ENCODE measurements around the gene SNX13.
"Not testable (repeated sequence)": the region's sequence is repeated elsewhere in the genome, so short reads cannot be mapped to it uniquely, and the experiment has no call there.

Gene SNX13

DNA sequence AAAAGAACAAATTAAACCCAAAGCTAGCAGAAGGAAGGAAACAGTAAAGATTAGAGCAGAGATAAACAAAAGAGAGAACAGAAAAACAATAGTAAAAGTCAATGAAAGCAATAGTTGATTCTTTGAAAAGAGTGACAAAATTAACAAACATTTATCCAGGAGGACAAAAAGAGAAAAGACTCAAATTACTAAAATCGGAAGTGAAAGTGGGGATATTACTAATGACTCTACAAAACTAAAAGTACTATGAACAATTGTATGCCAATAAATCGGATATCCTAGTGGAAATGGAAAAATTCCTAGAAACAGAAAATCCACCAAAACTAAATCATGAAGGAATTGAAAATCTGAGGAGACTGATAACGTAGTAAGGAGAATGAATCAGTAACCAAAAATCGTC, 96.3 kb downstream of the SNX13 start:
- DNase-seq = no peak

DNA sequence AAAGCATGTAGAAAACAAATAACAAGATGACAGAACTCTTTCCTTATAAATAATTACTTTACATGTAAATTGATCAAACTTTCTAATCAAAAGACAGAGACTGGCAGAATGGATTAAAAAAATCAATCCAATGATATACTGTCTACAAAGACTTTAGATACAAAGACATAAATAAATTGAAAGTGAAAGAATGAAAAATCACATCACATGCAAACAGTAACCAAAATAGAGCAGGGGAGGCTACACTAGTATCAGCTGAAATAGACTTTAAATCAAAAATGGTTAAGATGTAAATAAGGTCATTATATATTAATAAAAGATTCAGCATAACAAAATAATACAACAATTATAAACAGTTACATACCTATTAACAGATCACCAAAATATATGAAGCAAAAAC, 97.3 kb downstream of the SNX13 start:
- no peak for DNase-seq

DNA sequence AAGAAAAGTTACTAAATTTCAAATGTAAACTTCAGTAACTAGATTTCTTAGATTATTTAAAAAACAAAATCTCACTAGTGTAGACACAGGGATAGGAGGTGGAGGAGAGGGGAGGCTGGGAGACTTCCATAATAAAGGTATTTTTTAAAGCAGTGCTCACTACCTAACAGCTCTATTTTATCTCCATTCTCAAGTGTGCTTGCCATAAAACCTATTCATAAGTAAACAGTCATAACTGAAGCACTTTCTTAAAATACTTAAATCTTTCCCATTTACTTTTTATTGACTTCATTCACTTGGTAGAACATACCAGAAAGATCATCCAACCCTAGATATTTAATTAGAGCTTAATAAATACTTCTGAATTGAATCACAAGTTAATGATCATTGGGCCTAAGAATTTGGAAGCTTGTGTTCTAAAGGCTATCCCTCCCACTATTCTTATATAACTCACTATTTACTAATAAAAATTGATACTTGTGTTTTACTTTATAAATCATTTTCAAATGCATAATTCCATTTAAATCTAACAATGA, 107.4 kb downstream of the SNX13 start:
- DNase-seq = no peak

GRCh38 chr7:17832242-17832641, 108.1 kb downstream of the SNX13 start:
- no peak for DNase-seq

- DNase-seq = no peak
Observed at GRCh38 chr7:17830206-17830605, 110.1 kb downstream of the SNX13 start.

DNA sequence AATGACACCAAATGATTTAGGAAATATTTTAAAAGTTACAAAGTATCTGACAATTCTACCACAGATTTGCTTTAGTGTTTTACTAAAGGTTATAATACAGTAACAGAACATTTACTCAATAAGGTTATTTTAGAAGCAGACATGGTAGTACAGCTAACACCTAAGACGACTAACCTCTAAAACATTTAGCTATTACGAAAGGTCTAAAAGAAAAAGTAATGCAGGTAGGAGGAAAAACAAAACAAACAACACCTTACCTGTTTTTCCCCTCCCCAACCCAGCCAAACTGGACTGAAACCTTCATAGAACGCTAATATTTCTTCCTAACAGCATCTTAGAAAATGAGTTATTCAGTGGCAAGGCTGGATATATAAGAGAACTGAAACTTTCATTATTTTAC, 111.3 kb downstream of the SNX13 start:
- no peak for DNase-seq

DNA sequence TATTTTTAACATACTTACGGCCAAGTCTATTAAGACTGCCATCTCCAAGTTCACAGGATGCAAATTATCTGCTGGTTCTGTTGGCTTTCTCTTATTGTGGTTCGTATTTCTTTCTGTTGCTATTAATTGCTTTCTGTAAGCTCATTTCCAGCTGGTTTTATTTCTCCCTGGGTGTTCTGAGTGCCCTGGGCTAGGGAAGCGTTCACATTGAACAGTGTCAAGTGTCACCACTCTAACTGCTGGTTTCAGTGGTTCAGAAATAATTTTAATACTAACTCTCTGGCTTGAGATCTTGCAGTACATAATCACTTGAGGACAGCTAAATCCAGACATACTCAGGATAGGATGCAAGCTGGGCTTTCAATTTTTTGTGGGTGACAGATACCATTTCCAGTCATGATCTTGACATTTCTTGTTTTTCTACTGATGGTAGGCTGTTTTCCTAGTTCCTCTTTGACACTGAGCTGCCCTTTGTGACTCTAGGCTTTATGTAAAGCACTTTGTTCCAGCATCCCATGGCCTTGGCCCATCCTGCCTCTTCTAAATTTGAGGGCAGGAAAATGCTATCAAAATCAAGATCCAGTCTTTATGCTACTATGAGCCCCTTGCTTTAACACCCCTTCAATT, 117.6 kb downstream of the SNX13 start:
- no peak for DNase-seq

DNA sequence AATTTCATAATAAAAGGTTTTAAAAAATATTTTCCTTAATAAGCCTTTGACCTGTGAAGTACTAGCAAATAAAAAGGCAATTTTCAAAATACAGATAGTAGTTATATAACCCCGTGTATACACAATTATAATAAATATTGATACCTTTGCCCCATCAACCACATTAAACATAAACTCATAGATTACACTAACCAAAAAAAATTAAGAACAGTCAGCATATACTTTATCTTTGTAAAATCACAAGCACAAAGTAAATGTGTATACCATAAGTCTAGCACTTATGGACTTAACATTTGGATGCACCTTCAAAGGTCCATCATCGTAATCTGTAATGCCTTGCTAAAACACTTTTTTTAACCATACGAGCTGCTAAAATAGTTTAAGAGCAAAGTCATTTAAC, 123.4 kb downstream of the SNX13 start:
- no peak for DNase-seq

GRCh38 chr7:17815318-17815717, 125.0 kb downstream of the SNX13 start:
- no peak for DNase-seq

DNA sequence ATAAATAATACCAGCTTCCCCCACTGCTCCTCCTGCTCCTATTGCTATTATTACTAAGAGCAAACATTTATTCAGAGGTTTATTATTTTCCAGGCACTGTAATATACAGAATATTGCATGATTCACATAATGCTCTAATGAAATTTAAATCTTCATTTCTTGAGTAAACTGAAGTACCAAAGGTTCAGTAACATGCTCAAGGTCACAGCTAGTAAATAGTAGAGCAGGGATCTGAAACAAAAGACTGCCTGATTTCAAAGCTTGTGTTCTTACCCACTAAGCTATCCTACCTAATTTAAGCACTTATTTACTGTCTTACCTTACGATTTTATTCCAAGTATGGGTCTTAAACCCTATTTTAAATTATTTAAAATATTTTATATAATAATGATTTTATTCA, 126.2 kb downstream of the SNX13 start:
- no peak for DNase-seq

DNA sequence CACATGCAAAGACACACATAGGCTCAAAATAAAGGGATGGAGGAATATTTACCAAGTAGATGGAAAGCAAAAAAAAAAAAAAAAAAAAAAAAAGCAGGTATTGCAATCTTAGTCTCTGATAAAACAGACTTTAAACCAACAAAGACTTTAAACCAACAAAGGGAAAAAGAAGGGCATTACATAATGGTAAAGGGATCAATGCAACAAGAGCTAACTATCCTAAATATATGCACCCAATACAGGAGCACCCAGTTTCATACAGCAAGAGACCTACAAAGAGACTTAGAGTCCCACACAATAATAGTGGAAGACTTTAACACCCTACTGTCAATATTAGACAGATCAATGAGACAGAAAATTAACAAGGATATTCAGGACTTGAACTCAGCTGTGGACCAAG, 131.1 kb downstream of the SNX13 start:
- not testable (repeated sequence) for DNase-seq

- no peak for DNase-seq
Observed at GRCh38 chr7:17807242-17807641, 133.1 kb downstream of the SNX13 start.

DNA sequence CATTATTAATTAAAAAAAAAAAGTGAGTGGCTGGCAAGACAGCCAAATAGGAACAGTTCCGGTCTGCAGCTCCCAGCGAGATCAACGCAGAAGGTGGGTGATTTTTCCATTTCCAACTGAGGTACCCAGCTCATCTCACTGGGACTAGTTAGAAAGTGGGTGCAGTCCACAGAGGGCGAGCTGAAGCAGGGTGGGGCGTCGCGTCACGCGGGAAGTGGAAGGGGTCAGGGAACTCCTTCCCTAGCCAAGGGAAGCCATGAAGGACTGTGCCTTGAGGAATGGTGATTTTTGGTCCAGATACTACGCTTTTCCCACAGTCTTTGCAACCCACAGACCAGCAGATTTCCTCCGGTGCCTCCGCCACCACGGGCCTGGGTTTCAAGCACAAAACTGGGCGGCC, 133.7 kb downstream of the SNX13 start:
- DNase-seq = no peak

GRCh38 chr7:17802056-17802455, 138.2 kb downstream of the SNX13 start:
- no peak for DNase-seq

DNA sequence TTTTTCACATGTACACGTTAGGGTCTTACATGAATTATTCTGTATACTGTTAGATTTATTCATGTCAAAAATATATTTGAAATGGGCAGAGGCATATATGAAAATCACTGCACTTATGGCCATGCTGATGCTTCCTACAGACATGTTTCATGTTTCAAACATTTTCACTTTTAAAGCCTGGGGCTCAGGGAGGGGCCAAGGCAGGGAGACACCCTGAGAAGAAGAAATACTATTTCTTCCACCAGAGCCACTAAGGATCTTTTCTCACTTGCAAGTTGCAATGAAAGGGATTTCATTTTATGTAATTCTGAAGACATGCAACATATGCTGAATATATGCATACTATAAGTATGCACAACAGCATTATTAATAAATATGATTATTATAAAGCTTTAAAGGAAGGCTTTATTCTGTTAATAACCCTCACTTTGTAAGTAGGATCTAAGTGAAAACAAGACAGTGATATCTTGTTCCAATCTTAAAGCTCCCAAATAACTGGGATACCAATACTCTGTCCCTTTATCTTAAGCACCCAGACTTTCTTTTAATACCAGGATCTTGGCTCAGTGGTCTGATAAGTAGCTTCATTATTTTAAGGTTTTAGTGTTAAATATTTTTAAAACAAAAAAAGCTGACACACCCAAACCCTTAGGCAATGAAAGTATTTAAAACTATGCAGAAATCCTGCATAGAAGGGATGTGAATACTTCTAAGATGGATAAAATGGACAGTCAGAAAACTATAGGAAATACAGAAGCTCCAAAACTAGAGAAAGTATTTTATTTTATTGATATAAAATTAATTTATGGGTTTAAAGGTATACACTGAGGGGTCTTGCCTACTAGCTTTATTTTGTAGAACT, 148.0 kb downstream of the SNX13 start:
- no peak for DNase-seq

DNA sequence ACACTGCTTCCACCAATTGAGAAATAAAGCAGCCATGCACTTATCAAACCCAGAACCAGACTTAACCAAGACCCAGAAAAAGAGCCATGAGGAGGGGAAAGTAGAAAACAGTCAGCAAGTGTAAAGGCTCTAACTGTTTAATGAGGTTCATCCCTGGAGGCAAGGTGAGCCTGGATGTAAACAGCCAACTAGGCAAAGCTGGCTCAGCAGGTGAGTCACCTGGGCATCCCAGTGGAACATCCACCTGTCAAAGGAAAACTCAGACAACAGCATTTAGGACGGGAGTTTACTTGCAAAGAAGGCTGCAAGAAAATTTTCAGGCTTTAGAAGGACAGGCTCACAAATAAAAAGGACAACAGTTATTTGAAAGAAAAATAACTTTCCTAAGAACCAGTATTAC, 153.0 kb downstream of the SNX13 start:
- DNase-seq = no peak

- DNase-seq = no peak
Observed at GRCh38 chr7:17786314-17786852, 153.9 kb downstream of the SNX13 start.

- no peak for DNase-seq
Observed at GRCh38 chr7:17782216-17782549, 158.1 kb downstream of the SNX13 start.

DNA sequence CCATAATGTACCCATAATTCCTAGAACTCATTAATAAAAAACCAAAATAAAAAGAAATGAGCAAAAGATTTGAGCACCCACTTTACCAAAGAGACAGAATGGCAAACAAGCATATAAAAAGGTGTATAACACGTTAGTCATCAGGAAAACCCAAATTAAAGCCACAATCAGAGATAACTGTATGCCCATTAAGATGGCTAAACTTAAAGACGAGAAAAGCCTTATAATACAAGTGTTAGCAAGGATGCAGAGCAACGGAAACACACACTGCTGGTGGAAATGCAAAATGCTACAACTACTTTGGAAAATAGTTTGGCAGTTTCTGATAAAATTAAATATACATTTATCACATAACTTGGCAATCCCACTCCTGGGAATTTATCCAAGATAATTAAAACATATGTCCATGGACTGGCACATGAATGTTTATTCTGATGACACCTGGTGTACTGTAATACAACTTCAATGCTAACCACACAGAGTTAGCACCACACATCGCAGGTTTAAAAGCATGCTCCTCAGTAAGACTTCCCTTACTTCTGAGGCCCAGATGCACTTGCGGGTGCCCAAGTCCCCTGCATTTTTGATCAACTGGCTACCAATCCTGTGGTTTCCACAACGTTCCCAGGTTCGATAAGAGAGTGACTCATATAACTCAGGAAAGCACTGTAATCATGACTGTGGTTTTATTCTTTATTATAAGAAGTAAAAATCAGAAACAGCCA, 158.6 kb downstream of the SNX13 start:
- no peak for DNase-seq

GRCh38 chr7:17779381-17779780, 160.9 kb downstream of the SNX13 start:
- DNase-seq = no peak

GRCh38 chr7:17774716-17775288, 165.5 kb downstream of the SNX13 start:
- DNase-seq = no peak

- no peak for DNase-seq
Observed at GRCh38 chr7:17774248-17774647, 166.0 kb downstream of the SNX13 start.

DNA sequence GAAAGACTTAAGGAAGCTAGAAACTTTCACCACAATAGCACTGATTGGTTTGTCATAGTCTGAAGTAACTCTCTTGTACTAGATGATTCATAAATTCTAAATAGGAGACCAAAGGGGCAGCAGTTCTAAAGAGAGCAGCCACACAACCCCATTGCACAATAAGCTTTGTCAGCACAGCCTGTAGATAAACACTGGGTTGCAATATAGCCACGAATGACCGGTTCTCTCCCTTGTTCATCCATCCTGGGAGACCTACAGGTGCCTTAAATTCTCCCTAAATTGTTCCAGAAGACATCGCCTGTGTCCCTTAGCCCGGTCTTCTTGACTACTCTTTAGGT, 167.0 kb downstream of the SNX13 start:
- DNase-seq = peak; percentile 16 to 32
